ENCODE data around the gene SMTNL2.

SMTNL2 gene

DNA sequence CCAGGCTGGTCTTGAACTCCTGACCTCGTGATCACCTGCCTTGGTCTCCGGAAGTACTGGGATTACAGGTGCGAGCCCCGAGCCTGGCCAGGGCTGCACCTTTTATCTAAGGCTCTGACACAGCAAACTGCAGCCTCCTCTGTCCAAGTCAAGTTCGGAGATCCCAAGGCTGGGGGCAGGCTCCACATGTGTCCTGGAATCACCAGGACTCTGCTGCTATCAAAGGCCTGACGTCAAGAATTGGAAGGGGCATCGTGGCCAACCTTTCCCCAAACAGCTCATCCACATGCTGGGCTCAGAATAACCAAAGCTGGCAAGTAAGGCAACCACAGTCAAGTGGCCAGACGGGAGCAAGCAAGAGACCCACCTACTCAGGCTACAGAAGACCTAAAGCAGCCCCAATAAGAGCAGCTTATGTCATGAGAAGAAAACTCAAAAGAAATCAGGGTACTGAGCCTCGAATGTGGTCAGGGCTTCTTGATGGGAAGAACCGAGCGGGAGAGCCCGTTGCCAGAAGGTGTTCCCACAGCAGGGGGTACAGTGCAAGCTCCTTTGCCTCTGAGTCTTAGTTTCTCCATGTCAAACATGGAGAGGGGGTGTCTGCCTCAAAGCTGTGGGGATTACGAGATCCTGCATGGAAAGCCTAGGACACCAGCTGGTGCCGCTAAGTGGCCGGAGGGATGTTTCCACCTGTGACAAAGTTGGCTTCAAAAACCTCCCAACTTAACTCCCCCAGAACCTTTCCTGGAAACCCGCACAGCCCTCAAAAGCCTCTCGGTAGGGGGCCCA is 37.0 kb upstream of the SMTNL2 start:
- no peak for DNase-seq

- DNase-seq, result no peak
These were observed 36.3 kb upstream of the SMTNL2 start for GRCh38 chr17:4548061-4548461.

- DNase-seq, result no peak
These were observed 35.4 kb upstream of the SMTNL2 start for GRCh38 chr17:4548721-4549531.

- DNase-seq, result no peak
These were observed 34.4 kb upstream of the SMTNL2 start for GRCh38 chr17:4549781-4550533.

DNA sequence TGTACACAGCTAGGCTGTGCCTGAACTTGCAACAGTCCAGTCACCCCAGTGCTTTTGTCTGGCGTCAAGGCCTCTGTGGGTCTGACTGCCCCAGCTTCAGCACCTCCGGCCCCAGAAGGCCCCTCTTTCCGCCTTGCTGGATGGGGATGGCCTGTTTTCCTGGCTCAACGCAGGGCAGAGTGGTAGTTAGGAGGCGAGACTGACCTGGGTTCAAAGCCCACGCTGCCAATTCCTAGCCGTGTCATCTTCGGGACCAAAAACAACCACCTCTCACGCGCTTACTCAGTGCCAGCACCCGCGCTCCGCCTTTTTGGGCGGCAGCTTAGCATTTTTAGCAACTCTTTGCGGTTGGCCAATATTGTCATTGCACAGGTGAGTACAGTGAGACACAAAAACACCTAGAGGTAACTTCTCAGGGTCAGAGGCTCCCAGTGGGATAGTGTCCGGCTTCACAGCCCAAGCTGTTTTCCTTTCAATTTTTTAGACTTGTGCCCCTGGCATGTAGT is 33.7 kb upstream of the SMTNL2 start:
- no peak for DNase-seq

- no peak for DNase-seq
These were observed 33.2 kb upstream of the SMTNL2 start for GRCh38 chr17:4551141-4551540.

DNA sequence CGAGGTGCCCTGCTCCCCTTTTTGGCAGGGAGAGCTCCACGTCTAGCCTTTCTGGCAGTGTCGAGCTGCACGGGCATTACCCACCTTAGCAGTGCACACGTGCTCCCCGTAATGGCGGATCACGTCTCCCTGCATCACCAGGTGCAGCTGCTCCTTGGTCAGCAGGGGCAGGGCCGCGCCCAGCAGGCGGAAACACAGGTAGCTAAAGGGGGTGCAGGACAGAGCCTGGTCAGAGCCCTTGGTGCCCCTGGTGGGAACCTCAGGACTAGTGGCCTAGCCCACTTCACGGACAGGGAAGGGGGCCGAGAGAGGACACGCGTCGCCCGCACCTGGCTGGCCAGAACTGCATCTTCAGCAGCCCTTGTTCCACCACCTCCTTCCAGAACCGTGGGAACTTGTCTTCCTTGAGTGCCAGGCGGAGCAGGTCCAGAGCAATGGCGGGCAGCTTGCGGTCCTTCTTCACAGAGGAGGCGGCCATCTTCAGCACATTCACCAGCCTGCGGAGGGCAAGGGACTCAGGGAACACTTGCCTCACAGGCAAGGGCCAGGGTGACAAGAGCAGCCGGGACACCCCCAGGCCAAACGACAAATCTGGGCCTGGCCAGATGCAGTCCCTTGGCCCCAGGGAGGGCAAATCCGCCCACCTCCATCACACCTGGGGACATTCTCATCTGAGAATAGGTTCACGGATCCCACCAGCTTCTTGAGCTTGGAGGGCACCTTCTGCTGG is 32.4 kb upstream of the SMTNL2 start:
- DNase-seq, result no peak

- no peak for DNase-seq
These were observed 30.7 kb upstream of the SMTNL2 start for GRCh38 chr17:4553669-4554068.

DNA sequence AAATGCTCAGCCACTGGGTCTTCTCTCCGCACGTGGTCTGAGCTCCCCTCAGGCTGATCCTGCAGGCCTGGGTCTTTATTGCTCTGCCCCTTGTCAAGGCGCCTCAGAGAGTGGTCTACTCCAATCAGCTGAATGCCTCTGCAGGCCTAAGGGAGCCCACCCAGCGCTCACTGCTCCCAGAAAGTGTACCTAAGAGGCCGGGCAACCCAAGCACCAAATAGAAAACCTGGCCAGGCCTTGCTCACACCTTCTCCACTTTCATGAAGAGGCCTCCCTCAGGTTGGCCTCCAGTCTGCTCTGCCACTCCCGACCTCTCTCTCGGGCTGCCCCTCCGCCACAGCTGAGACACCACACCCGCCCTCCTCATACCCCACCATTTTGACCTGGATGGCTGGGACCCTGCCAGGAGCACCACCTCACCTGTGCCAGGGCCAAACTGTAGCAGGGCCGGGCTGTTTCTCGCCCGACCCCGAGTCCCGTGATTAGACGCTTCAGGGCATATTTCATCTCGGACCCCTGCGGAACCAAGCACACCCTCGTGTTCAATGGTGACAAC is 29.8 kb upstream of the SMTNL2 start:
- no peak for DNase-seq

GRCh38 chr17:4554997-4555799 is 29.1 kb upstream of the SMTNL2 start, which contains the start of gene MYBBP1A:
Gene MYBBP1A (minus strand): TSS chr17:4555384. CDS start chr17:4555324, 60 bp downstream.
- DNase-seq, result peak; percentile 98

GRCh38 chr17:4555873-4556759 is 28.2 kb upstream of the SMTNL2 start:
- DNase-seq, result no peak

DNA sequence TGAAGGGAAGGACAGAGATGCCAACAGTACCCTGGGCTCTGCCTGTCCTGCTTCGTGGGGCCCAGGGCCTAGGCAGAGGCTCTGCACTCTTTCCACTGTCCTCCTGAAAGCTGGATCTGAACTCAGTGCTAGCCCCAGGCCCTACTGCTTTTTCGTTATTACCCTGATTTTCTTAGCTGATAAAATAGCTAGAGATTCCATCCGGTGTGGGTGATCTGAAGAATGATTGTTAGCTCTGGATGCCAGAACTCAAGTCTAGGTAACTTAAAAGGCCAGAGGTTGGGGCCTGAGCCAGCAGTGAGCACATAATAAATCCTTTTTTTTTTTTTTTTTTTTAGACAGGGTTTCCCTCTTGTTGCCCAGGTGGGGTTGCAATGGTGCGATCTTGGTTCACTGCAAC is 27.3 kb upstream of the SMTNL2 start:
- DNase-seq, result no peak

DNA sequence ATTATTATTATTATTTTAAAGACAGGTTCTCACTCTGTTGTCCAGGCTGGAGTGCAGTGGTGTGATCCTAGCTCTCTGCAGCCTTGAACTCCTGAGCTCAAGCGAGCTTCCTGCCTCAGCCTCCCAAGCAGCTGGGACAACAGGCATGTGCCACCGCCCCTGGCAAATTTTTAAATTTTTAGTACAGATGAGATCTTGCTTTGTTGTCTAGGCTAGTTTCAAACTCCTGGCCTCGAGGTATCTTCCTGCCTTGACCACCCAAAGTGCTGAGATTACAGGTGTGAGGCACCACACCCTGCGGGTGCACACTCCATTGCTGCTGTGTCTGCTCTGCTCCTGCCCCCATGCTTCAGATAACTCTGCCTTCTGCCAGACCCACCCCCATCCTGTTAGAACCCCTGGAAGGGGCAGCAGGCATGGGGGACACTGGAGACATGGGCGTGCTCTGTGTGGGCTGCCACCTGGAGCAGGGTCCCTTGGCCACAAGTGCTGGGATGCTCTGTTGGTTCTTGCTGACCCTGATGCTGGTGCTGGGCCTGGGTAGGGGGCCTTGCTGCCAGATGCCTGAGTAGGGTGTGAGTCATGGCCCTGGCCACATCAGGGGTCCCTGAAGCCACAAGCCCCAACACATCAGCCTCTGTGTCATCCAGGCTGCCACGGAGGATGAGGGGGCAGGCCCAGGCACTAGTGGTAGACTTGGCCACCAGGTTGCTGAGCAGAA is 26.5 kb upstream of the SMTNL2 start:
- DNase-seq, result no peak

GRCh38 chr17:4558347-4558971 is 25.9 kb upstream of the SMTNL2 start:
- DNase-seq, result no peak

DNA sequence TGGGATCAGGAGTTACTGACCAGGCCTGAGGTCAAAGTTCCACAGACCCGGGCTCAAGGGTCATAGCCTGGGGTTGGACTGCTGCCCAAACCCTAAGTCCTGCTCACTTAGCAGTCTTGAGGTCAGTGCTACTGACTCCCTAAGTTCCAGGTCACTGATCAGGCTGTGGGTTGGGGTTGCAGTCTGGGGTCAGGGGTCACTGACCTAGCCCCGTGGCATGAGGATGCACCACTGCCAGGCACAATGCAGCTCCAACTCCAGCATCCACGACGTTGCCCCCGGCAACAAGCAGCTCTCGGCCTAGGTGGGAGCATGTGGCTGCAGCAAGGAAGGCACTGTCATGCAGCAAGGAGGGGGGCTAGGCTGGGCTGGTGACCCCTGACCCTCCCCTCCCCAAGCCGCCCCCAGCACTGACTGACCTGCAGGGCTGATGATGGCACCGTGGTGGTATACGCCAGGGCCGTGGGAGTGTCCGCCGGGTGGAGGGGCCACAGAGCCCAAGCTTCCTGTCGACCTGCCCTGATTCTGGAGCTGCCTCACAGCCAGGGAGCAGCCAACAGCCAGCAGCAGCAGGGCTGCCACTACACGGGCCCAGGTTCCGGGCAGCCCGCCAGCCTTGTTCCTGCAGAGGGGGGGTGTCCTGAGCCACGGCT is 25.1 kb upstream of the SMTNL2 start:
- DNase-seq, result no peak

- no peak for DNase-seq
These were observed 24.4 kb upstream of the SMTNL2 start for GRCh38 chr17:4559966-4560365.

DNA sequence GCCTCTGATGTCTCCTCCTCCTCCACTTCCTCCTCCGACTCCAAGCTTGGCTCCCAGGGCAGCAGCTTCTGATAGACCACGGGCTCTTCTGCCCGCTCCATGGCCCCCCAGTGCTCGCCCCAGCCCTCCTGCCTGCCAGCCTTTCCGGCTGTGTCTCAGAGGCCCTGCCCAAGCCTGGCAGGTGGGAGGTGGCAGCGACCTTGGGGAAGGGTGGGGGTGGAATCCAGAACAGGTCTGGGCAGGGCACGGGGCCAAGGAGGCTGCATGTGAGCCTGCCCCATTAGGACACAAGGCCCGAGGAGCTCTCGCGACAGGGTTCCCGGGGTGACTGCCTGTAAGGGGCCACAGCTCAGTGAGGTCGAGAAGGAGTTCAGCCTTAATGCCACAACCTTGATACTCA is 23.9 kb upstream of the SMTNL2 start, which contains the start of gene GGT6:
GGT6 (minus strand) TSS at position 157 of the 400 bp plus-strand sequence; CDS start at position 101, 56 bp downstream.
- no peak for DNase-seq

DNA sequence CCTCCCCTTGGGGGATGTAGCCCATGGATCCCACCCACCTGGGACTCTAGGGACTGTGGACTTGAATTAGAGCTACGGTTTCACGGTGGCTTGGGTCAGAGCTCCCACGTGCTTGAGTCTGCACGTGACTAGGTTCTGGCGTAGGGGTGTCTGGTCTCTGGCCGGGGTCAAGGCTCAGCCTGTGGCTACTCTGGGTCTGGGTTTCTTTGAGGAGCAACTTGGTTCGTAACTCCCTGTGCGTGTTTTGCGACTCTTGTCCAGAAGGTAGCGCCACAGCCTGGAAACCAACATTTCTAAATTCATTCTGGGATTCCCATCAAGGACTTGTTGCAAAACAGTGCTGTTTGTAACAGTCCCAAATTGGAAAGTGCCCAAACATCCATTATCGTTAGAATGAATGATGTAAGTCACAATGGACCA is 23.5 kb upstream of the SMTNL2 start:
- peak; percentile 12 for DNase-seq

Data from OCI-M1 (cell line).